Activated T-cell treated with anti-CD3 and anti-CD28 coated beads, Interleukin-2, amount 50 U/mL, for 24 hours (primary cell): ENCODE data around the gene XRN2.
"Not testable (repeated sequence)": the region's sequence is repeated elsewhere in the genome, so short reads cannot be mapped to it uniquely, and the experiment has no call there.

Experiments
- DNase-seq: peaks from one replicate; pipeline ENCODE4 v3.0.0-alpha.2; 2020
- H3K27ac Mint-ChIP-seq: 2 replicates; pipeline ENCODE4 v1.8.0; 2020; ENCODE audit warnings: mild to moderate bottlenecking, mixed read lengths
- H3K27me3 Mint-ChIP-seq: 2 replicates; pipeline ENCODE4 v1.8.0; 2020; ENCODE audit warnings: mixed read lengths
- H3K36me3 Mint-ChIP-seq: 2 replicates; pipeline ENCODE4 v1.8.0; 2020; ENCODE audit warnings: low read depth, mixed read lengths
- H3K4me1 Mint-ChIP-seq: 2 replicates; pipeline ENCODE4 v1.8.0; 2020; ENCODE audit warnings: low read depth, mixed read lengths
- H3K4me3 Mint-ChIP-seq: 2 replicates; pipeline ENCODE4 v1.8.0; 2020; ENCODE audit warnings: mild to moderate bottlenecking, moderate library complexity, mixed read lengths
- H3K9me3 Mint-ChIP-seq: 2 replicates; pipeline ENCODE4 v1.8.0; 2020; ENCODE audit warnings: mixed read lengths

Gene XRN2

DNA sequence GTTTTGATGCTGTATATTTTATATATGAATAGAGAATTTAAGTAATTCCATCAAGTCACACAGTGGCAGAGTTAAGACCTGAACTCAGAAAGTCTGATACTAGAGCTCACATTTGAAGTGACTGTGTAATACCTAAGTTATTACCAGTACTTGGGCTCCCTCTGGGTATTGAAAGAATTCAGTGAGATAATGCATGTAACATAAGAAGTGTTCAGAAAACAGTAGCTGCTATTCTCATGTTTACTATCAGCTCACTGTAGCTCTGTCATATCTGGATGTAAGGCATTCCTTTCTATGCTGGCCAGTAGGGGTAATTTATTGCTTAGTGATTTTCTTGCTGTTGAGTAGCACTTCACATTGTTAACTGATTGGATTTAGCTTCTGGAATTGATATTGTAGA, 49.6 kb downstream of the XRN2 start:
- H3K27ac Mint-ChIP-seq, result no peak overlapping the region
- H3K4me1 Mint-ChIP-seq, result no peaks in the 10 kb centered on the region
- H3K9me3 Mint-ChIP-seq, result no peaks in the 10 kb centered on the region
- H3K4me3 Mint-ChIP-seq, result no peak overlapping the region
- H3K27me3 Mint-ChIP-seq, result no peaks in the 10 kb centered on the region
- H3K36me3 Mint-ChIP-seq, result peaks cover 80% of the 10 kb centered on the region
- DNase-seq, result no peak

DNA sequence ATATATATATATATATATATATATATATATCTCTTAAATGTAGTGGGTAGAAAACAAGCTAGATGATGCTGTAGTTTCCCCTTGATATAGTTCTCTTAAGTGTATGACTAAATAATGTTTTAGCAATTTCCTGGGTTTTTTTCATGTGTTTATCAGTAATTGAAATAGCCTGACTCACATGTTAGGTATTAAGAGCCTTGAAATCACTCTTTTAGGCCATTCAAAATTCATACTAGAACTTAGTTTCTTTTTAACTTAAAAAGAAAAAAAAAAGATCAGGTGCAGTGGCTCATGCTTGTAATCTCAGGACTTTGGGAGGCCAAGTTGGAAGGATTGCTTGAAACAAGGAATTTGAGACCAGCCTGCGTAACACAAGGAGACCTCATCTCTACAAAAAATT, 50.1 kb downstream of the XRN2 start:
- Mint-ChIP-seq H3K9me3 (no peaks in the 10 kb centered on the region), H3K36me3 (peaks cover 80% of the 10 kb centered on the region), H3K27me3 (no peaks in the 10 kb centered on the region), H3K4me3 (no peak overlapping the region), H3K4me1 (no peaks in the 10 kb centered on the region), H3K27ac (no peak overlapping the region)
- DNase-seq, result no peak

DNA sequence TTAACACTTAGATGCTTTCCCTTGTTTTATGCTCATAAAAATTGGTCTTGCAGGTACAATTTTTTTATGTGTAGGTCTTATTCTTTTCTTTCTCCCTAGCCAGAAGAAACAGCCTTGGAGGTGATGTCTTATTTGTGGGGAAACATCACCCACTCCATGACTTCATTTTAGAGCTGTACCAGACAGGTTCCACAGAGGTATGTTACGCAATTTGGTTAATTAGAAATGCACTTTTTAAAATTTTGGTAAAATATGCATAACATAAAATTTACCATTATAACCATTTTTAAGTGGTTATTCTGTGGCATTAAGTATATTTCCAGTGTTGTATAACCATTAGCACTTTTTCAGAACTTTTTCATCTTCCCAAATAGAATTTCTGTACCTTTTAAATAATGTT, 52.9 kb downstream of the XRN2 start:
- Mint-ChIP-seq H3K9me3 (no peaks in the 10 kb centered on the region), H3K4me1 (peaks cover 9% of the 10 kb centered on the region), H3K27me3 (no peaks in the 10 kb centered on the region), H3K27ac (no peak overlapping the region), H3K4me3 (no peak overlapping the region), H3K36me3 (peaks cover 83% of the 10 kb centered on the region)
- DNase-seq, result no peak

DNA sequence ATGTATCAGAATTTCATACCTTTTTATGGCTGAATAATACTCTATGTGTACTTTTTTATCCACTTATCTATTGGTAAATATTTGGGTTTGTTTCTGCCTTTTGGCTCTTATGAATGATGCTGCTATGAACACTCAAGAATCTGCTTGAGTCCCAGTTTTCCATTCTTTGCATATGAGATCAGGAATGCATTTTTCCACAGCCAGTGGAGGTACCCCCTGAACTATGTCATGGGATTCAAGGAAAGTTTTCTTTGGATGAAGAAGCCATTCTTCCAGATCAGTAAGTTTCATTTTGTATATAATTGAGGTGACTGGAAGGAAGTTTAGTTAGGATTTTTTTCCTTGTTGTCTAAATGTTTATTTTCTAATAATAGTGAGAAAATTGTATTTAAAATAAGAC, 53.3 kb downstream of the XRN2 start:
- Mint-ChIP-seq H3K27me3 (no peaks in the 10 kb centered on the region), H3K4me3 (no peak overlapping the region), H3K4me1 (peaks cover 12% of the 10 kb centered on the region), H3K27ac (peak overlapping the region; percentile 22), H3K36me3 (peaks cover 83% of the 10 kb centered on the region), H3K9me3 (no peaks in the 10 kb centered on the region)
- no peak for DNase-seq

DNA sequence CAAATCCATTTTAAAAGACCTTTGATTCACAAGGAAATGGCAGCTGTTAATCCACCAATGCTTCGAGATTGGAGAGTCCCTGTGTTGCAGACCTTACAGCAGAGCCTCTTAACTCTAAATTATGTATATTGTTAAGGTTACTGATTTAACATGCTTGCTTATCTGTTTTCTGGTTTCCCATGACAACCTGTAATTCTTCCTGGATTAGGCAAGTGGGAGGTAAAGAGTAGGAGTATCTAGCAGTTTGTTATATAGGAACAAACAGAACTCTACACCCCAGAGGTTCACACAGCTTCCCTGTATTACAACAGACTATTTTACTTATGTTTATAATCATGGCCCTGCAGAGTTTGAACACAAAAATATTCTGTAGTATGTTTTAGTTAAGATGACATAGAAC, 54.7 kb downstream of the XRN2 start:
- Mint-ChIP-seq H3K9me3 (no peaks in the 10 kb centered on the region), H3K27ac (no peak overlapping the region), H3K4me3 (no peak overlapping the region), H3K36me3 (peaks cover 89% of the 10 kb centered on the region), H3K4me1 (peaks cover 13% of the 10 kb centered on the region), H3K27me3 (no peaks in the 10 kb centered on the region)
- DNase-seq, result no peak

DNA sequence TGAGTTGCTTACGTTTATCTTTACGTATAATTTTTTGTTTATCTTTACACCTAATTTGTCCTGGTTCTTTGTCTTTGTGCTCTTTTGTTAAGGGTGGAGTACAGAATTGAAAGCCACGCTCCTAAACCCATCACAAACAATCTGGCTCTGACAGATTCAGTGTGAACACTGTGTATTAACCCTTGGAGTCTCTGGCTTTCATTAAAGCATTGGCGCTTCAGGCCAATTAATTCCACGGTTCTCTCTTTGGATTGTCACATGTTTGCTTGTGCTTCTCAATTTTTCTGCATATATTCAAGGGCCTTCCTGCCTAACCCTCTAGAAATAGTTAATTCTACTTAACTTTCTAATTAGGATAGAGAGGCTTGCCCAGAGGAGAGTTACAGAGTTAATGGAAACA, 55.6 kb downstream of the XRN2 start:
- peaks cover 13% of the 10 kb centered on the region for H3K4me1 Mint-ChIP-seq
- H3K27me3 Mint-ChIP-seq, result no peaks in the 10 kb centered on the region
- H3K27ac Mint-ChIP-seq, result no peak overlapping the region
- H3K9me3 Mint-ChIP-seq, result no peaks in the 10 kb centered on the region
- H3K36me3 Mint-ChIP-seq, result peaks cover 93% of the 10 kb centered on the region
- no peak for DNase-seq
- no peak overlapping the region for H3K4me3 Mint-ChIP-seq

DNA sequence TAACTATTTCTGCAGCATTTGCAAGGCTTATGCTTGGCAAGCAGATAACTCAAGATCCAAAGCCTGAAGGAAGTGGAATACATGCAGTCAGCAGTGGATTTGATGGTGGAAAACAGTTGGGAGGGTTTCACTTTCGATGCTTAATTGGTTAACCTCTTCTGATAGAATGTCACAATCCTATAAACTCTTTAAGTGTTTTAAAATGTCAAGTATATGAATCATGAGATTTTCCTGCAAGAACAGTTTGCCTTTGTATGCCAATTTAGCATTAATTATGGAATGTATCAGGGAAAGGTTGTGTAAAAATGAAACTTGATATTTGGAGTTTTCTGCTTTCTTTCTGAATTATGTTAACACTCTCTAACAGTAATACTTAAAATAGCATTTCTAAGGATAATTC, 57.6 kb downstream of the XRN2 start:
- Mint-ChIP-seq H3K4me1 (peaks cover 13% of the 10 kb centered on the region), H3K36me3 (peaks cover 91% of the 10 kb centered on the region), H3K4me3 (no peak overlapping the region), H3K27me3 (no peaks in the 10 kb centered on the region), H3K9me3 (no peaks in the 10 kb centered on the region), H3K27ac (peak overlapping the region; percentile 34)
- no peak for DNase-seq

DNA sequence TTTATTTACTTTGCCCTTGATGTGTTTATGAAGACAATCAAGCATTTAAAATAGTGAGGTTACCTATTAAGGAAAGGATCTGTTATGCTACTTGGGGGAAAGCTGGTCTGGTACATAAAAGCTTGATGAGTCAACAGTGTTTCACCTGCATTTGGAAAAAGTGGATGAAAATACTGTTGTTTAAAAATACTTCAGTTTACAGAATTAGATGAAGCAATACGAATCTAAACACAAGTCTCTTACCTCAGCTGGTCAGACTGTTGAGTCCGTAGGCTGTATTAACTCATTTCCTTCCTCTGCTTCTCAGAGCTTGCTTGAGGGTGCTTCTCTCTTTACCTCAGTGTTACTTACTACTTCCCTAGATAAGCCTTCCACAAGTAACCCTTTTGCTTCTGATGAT, 58.1 kb downstream of the XRN2 start:
- peak overlapping the region; percentile 62 for H3K27ac Mint-ChIP-seq
- no peaks in the 10 kb centered on the region for H3K9me3 Mint-ChIP-seq
- peaks cover 13% of the 10 kb centered on the region for H3K4me1 Mint-ChIP-seq

DNA sequence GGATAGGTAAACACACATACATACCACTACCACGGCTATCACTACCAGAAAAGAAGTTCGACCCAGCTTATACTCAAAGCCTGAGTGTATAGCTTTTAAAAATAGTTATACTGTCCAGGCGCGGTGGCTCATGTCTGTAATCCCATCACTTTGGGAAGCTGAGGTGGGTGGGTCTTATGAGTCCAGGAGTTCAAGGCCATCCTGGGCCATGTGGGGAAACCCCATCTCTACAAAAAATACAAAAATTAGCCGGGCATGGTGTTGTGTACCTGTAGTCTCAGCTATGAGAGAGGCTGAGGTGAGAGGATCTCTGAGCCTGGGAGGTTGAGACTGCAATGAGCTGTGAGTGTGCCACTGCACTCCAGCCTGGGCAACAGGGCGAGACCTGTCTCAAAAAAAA, 61.3 kb downstream of the XRN2 start:
- no peak for DNase-seq
- Mint-ChIP-seq H3K27me3 (no peaks in the 10 kb centered on the region), H3K9me3 (no peaks in the 10 kb centered on the region), H3K4me1 (peaks cover 13% of the 10 kb centered on the region), H3K4me3 (no peak overlapping the region), H3K36me3 (peaks cover 90% of the 10 kb centered on the region), H3K27ac (no peak overlapping the region)

More for the DNA sequence above, 58.1 kb downstream of the XRN2 start:
- no peak for DNase-seq
- no peaks in the 10 kb centered on the region for H3K27me3 Mint-ChIP-seq
- H3K36me3 Mint-ChIP-seq, result peaks cover 88% of the 10 kb centered on the region
- no peak overlapping the region for H3K4me3 Mint-ChIP-seq

DNA sequence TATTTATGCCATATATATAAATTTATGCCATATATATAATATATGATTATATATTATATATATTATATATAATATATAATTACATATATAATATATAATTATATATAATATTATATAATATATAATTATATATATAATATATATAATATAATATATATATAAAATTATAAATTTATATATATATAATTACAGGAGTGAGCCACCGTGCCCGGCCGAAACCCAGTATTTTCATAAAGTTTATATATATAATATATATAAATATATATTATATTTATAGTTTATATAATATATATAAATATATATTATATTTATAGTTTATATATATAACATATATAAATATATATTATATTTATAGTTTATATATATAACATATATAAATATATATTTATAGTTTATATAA, 62.6 kb downstream of the XRN2 start:
- H3K9me3 Mint-ChIP-seq, result no peaks in the 10 kb centered on the region
- no peak for DNase-seq
- H3K27me3 Mint-ChIP-seq, result no peaks in the 10 kb centered on the region
- no peak overlapping the region for H3K4me3 Mint-ChIP-seq
- H3K36me3 Mint-ChIP-seq, result peaks cover 90% of the 10 kb centered on the region
- H3K4me1 Mint-ChIP-seq, result peaks cover 5% of the 10 kb centered on the region
- no peak overlapping the region for H3K27ac Mint-ChIP-seq

DNA sequence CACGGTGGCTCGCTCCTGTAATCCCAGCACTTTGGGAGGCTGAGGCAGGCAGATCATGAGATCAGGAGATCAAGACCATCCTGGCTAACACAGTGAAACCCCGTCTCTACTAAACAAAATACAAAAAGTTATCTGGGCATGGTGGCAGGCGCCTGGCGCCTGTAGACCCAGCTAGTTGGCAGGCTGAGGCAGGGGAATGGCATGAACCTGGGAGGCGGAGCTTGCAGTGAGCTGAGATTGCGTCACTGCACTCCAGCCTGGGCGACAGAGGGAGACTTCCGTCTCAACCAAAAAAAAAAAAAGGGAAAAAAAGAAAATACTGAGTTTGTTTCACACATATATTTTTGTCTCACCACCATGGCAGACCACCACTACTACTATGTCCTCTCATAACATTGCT, 63.1 kb downstream of the XRN2 start:
- not testable (repeated sequence) for H3K4me1 Mint-ChIP-seq, DNase-seq, H3K27me3 Mint-ChIP-seq, H3K9me3 Mint-ChIP-seq, H3K4me3 Mint-ChIP-seq
- peak overlapping the region; percentile 28 for H3K27ac Mint-ChIP-seq
- peaks cover 90% of the 10 kb centered on the region for H3K36me3 Mint-ChIP-seq

DNA sequence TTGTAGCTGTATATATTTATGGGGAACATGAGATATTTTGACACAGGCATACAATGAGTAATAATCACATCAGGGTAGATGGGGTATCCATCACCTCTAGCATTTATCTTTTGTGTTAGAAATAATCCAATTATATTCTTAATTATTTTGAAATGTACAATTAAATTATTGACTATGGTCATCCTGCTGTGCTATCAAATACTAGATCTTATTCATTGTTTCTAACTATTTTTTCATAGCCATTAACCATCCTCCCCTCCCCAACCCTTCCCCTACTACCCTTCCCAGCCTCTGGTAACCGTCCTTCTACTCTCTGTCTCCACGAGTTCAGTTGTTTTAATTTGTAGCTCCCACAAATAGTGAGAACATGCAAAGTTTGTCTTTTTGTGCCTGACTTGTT, 65.7 kb downstream of the XRN2 start:
- H3K27me3 Mint-ChIP-seq, result no peaks in the 10 kb centered on the region
- DNase-seq, result no peak
- H3K9me3 Mint-ChIP-seq, result no peaks in the 10 kb centered on the region
- peaks cover 2% of the 10 kb centered on the region for H3K4me1 Mint-ChIP-seq
- no peak overlapping the region for H3K27ac Mint-ChIP-seq
- H3K36me3 Mint-ChIP-seq, result peaks cover 88% of the 10 kb centered on the region
- H3K4me3 Mint-ChIP-seq, result no peak overlapping the region

DNA sequence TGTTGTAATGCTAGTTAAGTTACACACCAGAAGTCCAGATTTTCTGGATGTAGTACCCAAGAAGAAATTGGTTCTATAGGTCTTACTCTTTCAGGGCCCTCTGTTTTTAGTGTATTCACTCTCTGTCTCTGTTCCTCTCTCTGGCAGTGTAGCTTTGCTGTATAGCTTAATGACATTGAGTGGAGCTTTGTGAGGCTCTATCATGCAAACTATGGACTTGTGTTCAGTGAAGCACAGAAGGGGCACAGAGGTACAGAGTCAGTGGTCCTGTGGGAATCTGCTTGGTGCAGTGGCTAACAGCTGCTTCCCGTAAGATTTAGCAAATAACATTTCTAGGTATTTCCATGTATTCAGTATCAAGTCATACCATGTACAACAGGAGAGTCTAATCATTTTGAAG, 68.1 kb downstream of the XRN2 start:
- no peak for DNase-seq
- Mint-ChIP-seq H3K4me1 (peaks cover 2% of the 10 kb centered on the region), H3K27me3 (no peaks in the 10 kb centered on the region), H3K27ac (no peak overlapping the region), H3K4me3 (no peak overlapping the region), H3K9me3 (no peaks in the 10 kb centered on the region), H3K36me3 (peaks cover 84% of the 10 kb centered on the region)

DNA sequence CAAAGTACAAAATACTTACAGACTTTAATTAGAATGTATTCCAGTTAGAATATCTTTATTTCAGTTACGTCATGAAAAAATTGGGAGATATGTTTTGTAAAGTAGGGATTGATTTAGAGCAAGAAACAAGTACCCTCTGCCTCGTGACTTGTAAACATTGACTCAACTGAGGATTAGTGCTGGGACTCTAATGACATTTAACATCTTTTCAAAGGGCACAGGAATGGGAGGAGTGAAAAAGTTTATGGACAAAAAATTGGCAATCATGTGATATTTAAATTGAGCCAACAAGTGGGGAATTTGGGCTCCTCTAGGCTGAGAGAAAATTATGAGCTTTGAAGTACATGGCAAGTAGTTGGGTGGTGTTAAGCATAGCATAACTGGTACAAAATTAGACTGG, 68.9 kb downstream of the XRN2 start:
- no peak overlapping the region for H3K27ac Mint-ChIP-seq
- H3K4me3 Mint-ChIP-seq, result no peak overlapping the region
- peaks cover 84% of the 10 kb centered on the region for H3K36me3 Mint-ChIP-seq
- no peak for DNase-seq
- H3K4me1 Mint-ChIP-seq, result peaks cover 2% of the 10 kb centered on the region
- no peaks in the 10 kb centered on the region for H3K27me3 Mint-ChIP-seq
- no peaks in the 10 kb centered on the region for H3K9me3 Mint-ChIP-seq

DNA sequence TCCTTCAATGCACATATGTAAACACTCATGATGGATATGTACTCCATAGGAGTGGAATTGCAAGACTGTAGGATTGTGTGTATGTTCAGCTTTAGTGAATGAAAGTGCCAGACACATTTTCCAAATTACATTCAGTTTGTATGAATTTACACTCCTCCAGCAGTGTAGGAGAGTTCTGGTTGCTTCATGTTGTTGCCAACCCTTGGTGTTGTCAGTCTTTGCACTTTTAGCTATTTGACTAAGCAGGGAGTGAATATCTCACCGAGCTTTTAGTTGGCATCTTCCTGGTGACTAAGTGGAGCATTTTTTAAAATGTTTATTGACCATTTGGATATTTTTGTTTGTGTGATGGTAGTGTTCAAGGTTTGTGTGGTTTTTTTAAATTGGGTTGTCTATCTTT, 70.3 kb downstream of the XRN2 start:
- Mint-ChIP-seq H3K4me3 (no peak overlapping the region), H3K27ac (no peak overlapping the region), H3K27me3 (no peaks in the 10 kb centered on the region), H3K9me3 (no peaks in the 10 kb centered on the region), H3K4me1 (peaks cover 6% of the 10 kb centered on the region), H3K36me3 (peaks cover 83% of the 10 kb centered on the region)
- DNase-seq, result no peak

DNA sequence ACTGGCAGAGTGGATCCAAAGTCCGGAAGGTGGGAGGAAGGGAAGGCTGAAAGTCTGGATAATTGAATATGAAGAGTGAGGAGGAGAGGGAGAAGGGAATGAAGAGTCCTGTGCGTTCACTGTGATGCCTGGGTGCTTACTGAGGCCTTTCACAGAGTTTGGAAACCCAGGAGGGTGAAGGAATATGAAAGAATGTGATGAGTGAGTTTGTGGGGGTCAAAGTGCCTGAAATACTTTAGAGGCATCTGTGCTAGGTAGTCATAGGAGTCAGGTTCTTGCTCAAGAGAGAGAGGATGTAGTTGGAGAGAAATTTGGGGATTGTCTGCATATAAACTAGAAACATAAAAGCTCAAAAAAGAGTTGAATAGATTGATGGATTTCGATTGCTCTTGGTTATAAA, 73.5 kb downstream of the XRN2 start:
- peaks cover 9% of the 10 kb centered on the region for H3K4me1 Mint-ChIP-seq
- peaks cover 81% of the 10 kb centered on the region for H3K36me3 Mint-ChIP-seq
- no peaks in the 10 kb centered on the region for H3K9me3 Mint-ChIP-seq
- H3K27me3 Mint-ChIP-seq, result no peaks in the 10 kb centered on the region
- DNase-seq, result no peak
- H3K27ac Mint-ChIP-seq, result peak overlapping the region; percentile 14
- H3K4me3 Mint-ChIP-seq, result no peak overlapping the region
